CD4-positive, alpha-beta T cell treated with Interleukin-10 for 1 hour (primary cell): ENCODE data around the gene PACRG.

Experiments
- DNase-seq: peaks from one replicate; pipeline ENCODE4 v3.0.0-alpha.2; 2020

The PACRG gene

DNA sequence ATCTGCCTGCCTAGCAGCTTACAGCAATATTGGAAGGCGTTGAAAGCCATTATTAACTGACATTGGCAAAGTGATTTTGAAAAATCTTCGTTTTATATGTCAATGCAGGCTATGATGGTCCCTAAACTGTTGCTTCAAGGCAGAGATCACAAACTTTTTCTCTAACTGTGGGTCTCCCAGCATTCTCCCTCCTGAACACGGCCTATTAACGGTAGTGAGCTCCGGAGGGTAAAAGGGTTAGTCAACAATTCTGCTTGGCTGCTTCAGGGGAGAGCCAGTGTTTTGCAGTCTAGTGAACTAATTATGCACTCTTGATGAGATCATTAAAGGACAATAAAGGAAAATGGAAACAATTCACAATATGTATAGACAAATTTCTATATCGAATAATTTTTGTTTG lies 424.9 kb downstream of the PACRG start:
- no peak for DNase-seq

- no peak for DNase-seq
Observed at GRCh38 chr6:163159110-163159509, 431.3 kb downstream of the PACRG start.

- no peak for DNase-seq
Observed at GRCh38 chr6:163159689-163160088, 431.9 kb downstream of the PACRG start.

GRCh38 chr6:163162007-163162873 lies 434.5 kb downstream of the PACRG start:
- no peak for DNase-seq

DNA sequence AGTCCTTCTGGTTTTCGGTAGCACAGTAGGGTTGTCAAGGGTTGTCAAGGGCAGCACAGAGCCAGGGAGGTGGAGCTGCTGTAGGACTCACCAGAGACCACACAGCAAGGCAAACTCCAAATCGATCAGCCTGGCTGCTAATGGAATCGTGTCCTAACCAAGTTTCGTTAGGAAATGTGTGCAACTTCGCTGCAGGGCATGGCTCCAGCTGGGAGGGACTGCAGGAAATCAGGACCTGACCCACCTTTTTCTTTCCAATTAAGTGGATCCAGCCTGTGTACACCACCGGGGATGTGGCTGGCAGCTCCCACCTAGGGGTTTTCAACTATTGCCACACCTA lies 435.1 kb downstream of the PACRG start:
- DNase-seq: no peak

DNA sequence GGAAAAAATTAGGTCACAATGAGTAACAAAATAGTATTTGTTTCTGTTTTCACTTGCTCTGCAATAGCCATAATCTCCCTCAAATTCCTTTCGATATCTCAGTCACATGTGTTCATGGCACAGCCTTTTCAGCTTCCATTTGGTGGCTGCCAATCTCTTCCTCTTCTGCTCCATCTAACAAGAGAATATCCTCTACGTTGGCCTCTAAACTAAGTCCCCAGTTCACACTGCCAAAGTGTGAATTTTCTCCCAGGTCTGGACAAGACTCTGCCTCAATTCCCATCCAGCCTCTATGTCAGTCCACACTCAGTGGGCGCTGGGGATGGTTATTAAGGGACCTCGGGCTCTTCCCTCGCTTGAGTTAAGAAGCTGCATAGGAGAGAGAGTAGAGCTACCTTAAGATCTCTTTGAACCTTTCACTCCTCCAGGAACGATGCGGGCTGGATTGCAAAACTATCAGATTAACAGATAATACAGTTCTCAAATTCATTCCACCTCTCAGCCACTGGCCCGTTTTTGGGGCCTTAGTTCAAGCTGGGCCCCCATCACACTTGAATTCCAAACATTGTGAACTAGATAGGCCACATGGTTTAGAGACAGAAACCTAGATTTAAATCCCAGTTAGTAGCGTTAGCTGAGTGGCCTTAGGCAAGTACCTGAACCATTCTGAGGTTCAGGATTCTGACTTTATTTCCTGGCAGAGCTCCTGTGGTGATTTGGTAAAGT lies 436.6 kb downstream of the PACRG start:
- no peak for DNase-seq

DNA sequence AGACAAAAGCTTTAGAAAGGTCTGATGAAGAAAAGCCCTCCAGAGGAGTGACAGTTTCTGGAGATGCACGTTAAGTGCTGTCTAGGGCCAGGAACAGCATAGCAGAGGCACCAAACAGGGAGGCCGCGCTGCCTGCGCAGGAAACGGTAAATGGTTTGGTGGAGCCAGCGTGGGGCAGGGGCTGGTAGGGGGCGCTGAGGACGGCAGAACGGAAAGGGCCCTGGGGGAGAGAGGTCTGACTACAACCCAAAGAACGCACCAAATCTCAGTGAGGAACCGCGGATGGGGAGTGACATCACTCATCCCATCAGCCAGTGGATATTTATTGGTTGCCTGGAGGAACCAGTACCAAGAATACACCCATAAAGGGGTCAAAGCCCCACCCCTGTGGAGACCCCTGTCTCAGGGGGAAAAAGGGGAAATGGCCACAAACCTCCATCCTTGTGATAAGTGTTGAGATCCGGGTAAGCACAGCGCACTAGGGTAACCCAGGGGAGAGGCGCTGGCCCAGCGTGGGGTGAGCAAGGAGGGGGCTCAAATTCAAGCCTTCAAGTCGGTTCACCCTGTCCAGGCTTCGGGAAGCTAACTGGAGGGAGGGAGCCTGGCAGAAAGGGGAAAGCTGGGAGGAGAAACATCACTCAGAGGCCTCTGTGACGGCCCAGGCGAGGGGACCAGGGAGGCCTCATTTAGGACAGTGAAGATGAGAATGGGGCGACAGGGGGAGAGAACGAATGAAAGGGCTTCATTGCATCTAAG lies 437.6 kb downstream of the PACRG start:
- DNase-seq: no peak

- DNase-seq: no peak
Observed at GRCh38 chr6:163165922-163166321, 438.1 kb downstream of the PACRG start.

- DNase-seq: no peak
Observed at GRCh38 chr6:163166507-163166906, 438.7 kb downstream of the PACRG start.

- no peak for DNase-seq
Observed at GRCh38 chr6:163169521-163169920, 441.7 kb downstream of the PACRG start.

DNA sequence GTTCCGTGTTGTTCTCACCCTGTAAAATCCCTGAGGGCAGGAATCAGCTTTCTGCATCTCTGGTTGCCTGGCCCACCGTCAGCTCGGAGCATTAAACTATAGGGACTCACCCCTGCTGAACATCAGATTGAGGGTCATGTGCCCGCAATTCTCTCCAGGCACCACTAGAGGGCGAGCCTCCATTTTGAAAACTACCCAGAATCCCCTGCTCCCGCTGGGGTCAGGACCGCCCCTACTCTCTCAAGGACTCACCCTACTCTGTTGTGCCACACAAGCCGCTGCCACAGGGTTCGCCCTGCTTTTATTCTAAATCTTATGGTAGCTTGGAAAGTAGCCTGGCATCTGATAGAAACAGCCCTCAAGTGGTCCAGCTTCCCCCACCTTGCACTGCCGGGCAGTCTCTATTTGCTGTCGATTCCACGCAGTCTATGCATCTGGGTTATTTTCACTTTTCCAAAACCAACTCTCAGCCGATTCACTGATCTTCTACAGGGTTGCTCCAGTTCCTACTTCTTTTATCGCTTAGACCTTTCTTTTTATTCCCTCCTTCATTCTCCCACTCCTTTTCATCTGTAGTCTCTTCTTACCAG lies 442.6 kb downstream of the PACRG start:
- peak; percentile 12 for DNase-seq

DNA sequence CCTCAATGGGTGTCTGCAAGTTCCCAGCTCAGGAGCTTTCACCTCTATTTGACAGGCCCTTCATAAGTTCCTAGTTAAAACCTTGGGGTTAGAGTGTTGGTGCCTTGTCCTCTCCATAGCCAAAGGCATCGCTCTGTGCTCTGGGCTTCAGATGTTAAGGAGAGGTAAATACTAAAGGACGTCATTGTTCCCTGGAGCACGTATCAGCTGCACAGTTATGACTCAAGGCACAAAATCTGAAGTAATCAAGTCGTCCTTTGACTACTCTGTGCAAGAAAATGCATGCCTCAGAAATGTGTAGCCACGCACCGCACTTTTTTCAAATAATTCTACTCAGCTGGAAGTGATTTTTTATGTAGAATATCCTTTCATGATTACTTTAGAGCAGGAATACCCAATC lies 446.0 kb downstream of the PACRG start:
- no peak for DNase-seq

DNA sequence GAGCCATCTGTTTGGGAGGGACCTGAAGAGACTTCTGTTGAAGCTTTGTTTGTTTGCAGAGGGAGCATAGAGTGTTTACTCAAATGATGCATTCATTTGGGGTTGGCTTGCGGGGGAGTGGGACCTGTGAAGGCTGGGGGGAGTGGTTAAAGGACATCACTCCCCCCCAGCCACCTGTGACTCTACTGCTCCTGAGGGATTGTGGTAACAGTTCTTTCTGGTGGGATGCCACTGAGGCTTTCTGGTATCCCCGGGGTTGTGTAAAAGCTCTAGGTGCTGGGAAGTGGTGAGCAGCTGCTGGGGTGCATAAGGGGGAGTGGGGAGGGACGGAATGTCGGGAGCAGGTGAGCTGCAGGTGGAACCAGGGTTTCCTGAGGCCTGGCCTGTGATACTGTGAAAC lies 447.5 kb downstream of the PACRG start:
- DNase-seq: no peak

- DNase-seq: no peak
Observed at GRCh38 chr6:163176097-163176496, 448.3 kb downstream of the PACRG start.

DNA sequence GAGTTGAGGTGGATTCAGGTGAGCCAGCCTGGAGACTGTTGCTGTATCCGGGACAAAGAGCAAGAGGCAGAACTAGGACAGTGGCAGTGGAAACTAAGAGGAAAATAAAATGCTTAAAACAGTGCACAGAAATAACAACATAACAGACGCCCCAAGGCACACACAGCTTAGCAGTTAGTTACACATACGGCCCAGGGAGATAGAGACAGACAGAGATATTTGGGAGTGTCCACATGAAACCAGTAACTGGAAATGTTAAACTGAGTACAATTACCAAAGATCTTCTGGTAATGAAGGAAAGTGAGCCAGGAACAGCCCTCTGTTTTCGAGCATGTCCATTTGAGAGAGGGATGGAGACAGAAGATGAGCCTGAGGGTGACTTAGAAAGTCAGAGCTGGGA lies 449.2 kb downstream of the PACRG start:
- no peak for DNase-seq

GRCh38 chr6:163177892-163178420 lies 450.2 kb downstream of the PACRG start:
- no peak for DNase-seq

GRCh38 chr6:163179061-163179460 lies 451.3 kb downstream of the PACRG start:
- no peak for DNase-seq

DNA sequence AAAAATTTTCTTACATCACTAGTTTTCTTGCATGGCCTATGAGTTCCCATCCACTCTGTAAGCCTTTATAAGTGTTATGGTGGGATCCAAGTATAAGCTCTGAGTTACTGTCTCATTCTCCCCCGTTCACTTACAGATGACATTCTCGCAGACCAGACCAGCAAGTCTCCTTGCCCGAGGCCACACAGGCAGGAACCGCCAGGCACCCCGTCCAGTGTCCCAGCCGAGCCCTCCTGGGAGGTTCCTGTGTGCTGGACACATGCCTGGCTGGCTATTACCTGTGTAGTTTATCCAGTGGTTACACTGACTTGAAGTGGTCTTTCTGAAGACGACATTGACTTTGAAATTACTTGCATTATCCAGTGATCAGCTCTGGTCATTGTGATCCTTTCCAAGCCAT lies 451.9 kb downstream of the PACRG start:
- DNase-seq: no peak

DNA sequence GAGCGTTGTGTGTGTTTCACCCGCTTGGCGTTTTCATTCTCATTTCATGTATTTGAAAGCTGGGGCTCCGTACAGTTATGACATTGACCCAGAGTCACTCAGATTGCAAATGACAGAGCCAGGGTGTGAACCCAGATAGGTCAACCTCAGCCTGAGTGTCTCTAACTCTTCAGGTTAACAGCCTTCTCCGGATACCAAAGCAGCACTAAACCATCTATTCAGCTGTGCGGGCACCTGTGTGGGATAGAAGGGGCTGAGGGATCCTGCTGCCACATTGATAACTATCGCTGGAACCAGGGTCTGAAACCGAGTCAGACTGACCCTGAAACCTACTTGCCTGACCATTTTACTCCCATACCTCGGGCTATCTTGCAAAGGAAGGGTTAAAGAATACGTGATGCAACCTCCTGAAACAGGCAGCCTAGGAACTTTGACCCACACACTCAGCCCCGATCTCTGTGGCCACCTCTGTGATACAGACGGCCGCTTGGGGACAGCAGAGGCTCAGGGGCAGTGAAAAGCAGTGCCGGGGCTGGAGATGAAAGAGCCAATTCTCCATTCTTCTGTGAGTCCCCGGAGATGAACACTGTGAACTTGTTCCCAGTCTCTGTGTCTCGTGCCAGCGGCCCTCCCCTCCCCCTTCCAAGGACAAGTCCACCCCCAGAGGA lies 453.2 kb downstream of the PACRG start:
- DNase-seq: peak; percentile 1

GRCh38 chr6:163181666-163182180 lies 453.9 kb downstream of the PACRG start:
- no peak for DNase-seq

DNA sequence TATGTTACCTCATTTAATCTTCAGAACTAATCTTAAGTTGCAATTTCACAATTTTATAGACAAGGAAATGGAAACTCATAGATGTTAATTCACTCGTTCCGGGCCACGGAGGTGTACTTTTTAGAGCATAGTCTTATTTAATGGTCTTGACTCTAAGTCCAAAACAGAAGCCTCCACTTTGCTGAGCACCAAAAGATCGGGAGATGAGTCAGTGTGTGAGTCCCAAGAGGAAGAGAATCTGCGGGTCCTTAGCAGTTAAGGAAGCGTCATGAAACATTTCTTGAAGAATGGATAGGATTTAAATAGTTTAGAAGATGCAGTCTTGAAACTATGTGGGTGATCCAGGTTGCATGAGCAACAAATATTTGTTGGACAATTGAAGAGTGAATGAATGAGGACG lies 454.9 kb downstream of the PACRG start:
- no peak for DNase-seq

GRCh38 chr6:163183806-163184205 lies 456.0 kb downstream of the PACRG start:
- no peak for DNase-seq
